A204.1 (cell line): ENCODE measurements around the gene BRD4.

Source experiments
- FAIRE-seq: peaks from 2 replicates; lab custom pipeline; 2012; peaks lifted over from hg19 to GRCh38; lab: Jason Lieb, UNC

Gene BRD4

DNA sequence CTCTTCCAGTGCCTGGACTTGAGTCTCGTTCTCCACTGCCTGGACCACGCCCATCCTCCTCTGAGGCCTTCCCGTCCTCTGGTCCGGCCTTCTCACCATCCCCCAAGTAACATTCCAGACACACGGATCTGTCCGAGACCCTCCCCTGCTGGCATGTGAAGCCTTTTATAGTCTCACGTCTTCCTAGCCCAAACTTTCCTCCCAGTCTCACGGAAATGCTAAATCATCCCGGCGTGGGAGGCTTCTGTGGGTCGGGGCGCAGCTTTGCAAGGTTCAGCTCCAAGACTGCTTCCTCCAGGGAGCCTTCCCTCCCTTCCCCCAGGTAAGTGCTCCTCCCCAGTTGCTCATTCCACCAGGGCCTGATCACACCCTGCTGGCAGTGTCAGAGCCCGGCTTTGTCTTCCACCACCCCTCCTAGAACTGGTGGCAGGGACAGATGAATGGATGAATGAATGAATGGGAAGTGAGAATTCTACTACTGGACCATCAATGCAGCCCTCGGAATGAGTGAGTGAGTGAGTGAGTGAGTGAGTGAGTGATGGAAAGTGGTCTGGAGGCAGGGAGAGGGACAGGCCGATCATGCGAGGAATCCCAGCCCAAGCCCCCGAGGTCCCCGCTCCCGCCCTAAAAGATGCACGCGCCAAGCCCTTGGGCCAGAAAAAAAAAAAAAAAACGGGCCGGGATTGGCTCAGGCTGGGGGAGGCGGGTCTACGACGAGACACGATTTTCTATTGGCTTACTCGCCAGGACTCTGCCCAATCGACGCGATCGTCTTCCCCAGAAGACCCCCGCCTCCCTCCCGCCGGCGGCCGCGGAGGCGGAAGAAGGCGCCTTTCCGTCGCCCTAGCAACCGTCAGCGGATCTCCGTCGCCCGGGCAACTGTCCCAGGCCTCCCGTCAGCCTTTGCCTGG is 109.3 kb downstream of the BRD4 start:
- peak; percentile 99 for FAIRE-seq

DNA sequence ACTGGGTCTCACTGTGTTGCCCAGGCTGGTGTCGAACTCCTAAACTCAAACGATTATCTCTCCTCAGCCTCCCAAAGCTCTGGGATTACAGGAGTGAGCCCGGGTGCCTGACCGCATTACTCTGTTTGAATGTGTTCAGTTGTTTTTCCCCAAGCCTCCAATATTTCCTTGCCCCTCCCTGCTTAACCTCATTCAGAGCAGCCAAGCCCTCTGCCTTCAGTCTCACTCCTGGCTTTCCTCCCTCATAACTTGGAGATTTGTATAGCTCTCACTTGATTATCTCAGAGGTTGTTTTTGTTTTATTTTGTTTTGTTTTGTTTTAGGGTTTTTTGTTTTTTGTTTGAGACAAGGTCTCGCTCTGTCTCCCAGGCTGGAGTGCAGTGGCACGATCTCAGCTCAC is 111.5 kb downstream of the BRD4 start:
- FAIRE-seq, result no peak

DNA sequence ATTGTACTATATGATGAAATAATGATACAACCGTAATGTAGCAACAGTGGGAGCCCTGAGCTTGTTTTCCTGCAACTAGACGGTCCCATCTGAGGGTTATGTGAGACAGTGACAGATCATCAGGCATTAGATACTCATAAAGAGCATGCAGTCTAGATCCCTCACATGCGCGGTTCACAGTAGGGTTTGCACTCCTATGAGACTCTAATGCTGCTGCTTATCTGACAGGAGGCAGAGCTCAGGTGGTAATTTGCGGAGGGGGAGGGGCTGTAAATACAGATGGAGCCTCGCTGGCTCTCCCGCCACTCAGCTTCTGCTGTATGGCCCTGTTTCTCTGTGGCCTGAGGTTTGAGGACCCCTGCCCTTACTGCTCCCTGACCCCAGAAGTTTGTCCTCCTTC is 113.8 kb downstream of the BRD4 start:
- FAIRE-seq, result no peak

DNA sequence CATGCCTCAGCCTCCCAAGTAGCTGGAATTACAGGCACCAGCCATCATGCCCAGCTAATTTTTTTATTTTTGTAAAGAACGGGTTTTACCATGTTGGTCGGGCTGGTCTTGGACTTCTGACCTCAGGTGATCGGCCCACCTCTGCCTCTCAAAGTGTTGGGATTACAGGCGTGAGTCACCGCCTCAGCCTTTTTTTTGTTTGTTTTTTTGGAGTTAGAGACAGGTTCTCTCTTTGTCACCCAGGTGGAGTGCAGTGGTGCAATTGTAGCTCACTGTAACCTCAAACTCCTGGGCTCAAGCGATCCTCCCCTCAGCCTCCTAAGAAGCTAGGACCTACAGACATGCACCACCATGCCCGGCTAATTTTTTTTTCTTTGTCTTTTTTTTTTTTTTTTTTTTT is 116.0 kb downstream of the BRD4 start:
- FAIRE-seq, result no peak

DNA sequence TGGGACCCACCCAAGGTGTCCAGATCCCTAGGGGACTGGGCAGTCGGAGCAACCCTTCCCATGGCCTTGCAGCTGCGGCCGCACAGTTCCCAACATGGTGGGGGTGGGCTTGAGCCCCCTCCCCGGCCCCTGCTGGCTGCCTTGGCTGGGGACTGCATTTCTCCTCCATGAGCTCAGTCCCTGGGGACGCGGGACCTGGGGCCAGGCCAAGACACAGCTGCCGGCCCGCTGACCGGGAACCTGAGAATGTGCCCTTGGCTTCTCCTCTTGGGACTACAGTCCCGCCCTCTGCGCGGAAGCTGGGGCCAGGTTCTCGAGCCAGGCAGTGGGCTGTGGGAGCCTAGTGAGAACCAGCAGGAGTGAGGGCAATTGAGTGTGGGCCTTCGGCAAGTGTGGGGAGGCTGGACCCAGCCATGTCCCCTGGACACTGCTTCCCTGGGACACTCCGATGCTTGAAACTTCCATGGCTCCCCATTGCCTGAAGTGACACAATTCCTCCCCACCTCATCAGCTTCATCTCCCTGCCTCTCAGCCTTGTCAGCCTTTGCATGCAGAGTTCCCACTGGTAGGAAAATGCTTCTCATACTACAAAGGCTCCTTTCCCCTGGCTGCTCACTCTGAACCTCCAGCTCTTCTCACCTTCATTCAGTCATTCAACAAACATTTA is 118.5 kb downstream of the BRD4 start:
- no peak for FAIRE-seq

DNA sequence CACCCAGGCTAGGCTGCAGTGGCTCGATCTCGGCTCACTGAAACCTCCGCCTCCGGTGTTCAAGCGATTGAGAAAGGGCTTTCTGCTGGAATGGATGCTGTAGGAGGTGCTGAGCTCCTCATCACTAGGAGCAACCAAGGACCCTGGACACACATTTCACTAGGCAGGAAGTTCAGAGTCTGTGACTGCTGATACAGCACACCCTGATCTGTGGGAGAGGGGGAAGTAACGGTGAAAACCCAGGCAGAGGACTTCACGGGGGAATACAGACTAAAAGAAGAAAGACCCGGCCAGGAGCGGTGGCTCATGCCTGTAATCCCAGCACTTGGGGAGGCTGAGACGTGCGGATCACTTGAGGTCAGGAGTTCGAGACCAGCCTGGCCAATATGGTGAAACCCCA is 119.6 kb downstream of the BRD4 start:
- no peak for FAIRE-seq

DNA sequence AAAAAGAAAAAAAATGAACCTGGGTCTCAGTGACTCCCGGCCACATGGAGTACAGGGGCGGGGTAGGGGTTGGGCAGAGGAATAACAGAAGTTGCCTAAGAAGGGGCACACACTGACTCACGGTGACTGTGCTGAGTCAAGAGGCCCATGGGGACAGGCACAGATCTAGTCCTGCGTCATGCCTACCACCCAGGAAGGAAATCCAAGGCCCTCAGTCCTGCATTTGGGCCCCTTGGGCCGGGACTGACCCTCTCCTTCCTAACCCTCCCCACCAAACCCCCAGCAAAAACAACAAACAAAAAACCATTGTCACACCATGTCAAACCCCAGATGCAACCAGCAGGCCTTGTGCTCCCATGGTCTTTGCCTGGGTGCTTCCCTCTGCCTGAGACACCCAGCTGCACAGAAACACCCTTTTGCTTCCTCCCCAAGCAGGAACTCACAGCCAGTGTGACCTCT is 122.0 kb downstream of the BRD4 start:
- no peak for FAIRE-seq

DNA sequence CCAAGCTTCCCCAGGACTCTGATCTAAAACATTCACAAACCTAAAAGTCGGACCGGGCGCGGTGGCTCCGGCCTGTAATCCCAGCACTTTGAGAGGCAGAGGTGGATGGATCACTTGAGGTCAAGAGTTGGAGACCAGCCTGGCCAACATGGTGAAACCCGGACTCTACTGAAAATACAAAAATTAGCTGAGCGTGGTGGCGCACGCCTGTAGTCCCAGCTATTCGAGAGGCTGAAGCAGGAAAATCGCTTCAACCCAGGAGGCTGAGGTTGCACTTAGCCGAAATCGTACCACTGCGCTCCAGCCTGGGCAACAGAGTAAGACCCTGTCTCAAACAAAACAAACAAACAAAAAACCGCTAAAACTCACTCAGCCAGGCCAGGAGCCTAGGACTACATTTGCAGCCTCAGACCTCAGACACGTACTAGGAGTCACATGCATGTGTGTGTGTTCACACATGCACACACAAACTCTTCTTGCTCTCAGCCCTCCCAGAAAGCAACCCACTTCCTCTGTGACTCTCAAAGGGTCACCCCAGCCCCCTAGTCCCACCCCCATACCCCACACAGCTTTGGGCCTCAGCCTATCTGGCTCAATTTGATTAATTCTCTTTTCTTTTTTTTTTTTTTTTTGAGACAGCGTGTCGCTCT is 130.8 kb downstream of the BRD4 start:
- FAIRE-seq, result no peak

DNA sequence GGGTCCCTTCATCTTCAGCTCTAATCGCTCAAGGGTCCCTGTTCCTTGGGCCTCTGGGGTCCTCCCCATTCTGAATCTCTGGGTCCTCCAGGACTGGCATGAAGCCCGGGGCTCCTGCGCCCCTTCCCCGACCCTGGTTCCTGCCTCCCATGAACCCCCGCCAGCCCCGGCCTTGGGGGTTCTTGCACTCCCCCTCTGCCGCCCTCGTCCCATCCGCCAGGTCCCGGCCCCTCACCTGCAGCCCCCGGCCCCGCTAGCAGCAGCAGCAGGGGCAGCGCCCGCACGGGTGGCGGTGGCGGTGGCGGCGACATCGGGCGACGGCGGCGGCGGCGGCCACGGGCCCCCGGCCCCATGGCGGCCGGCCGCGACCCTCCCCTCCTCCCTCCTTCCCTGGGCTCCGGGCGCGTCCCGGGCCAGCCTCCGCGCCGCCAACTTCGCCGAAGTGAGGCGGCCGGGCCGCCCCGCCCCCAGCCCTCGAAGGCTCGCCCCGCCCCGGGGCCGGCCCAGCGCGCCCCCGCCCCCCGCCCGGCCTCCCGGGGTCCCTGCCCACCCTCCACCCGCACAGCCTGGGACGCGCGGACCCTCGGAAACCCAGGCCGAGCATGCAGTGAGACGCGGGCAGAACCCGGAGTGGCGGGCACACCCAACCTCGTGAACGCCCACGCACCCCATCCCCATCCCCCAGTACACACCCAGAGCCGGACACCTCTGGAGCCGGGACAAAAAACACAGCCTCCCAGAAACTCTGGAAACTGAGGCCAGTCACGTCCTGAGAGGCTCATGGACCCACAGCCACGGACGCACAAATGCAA is 131.6 kb downstream of the BRD4 start, which contains the start of gene NOTCH3:
Gene NOTCH3, minus strand, starts transcription at position 443 of the 812 bp plus-strand sequence. Its CDS starts 90 bp downstream, at position 353.
- FAIRE-seq, result no peak

DNA sequence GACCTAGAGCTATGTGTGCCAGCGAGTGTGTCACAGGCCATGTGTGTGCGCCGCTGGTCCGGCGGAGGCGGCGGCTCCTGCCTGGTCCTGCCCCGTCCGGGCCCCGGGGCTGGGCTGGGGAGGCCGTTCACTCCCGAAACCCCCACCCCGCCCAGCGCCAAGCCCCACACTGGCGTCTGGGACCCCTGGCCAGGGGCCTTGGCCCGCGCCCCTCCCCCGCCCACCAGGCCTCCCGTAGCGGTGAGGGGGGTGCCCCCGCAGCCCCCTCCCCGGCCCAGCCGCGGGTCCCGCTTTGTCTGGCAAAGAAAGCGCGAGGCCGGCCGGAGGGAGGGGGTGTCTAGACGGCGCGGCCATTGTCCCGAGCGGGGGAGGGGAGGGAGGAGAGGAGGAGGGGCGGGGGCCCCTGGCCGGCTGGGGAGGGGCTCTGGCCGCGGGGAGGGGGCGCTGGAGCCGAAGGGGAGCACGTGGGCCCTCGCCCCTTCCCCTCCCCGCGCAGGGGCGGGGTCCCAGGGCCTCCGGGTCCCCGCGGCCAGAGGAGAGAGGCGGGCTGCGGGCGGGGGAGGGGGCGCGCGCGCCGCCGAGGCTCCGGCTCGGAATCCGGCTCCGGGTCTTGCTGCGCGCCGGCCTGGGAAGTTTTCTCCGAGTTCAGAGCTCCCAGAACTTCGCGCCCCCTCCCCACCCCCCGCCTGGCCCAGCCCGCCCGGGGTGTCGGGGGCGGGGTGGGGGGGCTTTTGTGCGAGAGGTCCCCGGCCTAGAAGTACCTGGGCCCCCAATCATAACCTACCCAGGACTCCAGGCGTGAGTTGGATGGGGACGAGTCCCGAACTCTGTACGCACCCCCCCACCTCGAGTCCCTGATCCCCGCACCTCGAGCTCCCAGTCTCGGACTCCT is 132.4 kb downstream of the BRD4 start:
- no peak for FAIRE-seq

DNA sequence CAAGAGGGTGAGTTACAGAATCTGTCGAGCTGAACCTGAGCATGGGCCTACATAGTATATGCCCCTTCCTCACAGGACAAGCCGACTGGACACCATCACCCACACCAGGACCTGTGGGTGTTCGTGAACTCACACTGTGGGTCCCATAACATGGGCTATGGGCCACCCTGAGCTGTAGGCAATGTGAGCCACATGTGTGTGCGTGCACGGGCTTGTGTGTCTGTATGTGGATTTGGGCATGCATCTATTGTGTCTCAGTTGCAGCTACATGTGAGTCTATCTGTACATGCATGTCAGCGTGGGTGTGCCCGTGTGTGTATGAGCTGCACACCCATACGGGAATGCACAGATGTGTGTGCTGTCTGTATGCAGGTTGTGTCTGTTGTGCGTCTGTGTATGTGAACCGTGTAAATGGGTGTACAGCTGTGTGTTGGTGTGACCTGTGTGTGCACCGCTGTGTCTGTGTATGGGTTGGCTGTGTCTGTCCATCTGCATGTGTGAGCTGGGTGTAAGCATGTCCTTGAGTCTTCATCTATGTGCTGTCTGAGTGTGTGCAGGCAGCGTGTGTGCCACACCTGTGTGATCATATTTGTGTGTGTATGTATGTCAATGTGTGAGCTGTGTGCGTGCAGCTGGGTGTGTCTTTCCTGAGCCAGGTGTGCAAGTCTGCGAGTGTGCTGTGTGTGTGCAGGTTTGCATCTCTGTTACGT is 133.2 kb downstream of the BRD4 start:
- no peak for FAIRE-seq

DNA sequence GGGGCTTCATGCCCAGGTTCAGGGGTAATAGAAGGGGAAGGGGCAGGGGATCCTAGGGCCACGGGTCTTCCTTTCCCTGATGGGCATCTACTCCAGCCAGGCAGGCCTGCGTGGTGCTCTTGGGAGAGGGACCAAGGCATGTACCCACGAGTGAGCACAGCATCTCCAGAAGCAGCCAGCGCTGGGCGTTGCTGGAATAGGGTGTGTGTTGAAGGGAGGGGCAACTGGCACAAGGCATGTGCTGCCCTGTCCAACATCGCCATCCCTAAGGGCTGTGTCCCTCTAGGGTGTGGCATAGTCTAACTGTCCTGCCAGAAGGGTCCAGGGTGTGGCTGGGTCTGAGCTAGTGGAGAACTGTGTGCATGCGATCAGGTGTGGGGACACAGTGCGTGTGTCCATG is 134.4 kb downstream of the BRD4 start:
- FAIRE-seq, result no peak

DNA sequence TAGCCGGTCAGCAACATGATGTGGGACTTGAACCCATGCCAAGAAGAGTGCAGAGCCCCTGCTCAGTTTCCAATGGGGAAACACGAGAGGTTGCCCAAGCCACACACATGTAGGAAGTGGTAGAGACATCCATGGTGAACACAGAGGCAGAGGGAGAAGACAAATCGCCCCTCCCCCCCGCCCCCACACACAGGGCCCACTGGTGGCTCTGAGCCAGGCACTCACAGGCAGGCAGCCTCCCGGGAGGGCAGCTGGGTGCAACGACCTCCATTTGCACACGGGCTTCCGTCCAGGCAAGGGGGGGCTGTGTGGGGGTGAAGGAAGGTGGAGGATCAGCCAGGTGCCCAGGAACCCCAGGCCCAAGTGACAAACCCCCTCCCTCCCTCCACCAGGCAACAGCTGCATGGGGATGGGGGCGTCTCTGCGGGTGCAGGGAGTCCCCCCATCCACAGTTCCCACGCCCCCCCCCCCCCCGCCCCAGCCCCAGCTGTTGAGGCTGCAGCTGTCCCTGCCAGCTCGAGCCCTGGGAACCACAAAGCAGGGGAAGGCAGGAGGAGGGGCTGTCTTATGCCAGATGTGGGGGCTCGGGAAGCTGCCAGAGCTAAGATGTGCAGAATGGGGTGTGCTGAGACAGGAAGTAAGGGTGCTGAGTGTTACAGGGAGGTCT is 134.9 kb downstream of the BRD4 start:
- no peak for FAIRE-seq

DNA sequence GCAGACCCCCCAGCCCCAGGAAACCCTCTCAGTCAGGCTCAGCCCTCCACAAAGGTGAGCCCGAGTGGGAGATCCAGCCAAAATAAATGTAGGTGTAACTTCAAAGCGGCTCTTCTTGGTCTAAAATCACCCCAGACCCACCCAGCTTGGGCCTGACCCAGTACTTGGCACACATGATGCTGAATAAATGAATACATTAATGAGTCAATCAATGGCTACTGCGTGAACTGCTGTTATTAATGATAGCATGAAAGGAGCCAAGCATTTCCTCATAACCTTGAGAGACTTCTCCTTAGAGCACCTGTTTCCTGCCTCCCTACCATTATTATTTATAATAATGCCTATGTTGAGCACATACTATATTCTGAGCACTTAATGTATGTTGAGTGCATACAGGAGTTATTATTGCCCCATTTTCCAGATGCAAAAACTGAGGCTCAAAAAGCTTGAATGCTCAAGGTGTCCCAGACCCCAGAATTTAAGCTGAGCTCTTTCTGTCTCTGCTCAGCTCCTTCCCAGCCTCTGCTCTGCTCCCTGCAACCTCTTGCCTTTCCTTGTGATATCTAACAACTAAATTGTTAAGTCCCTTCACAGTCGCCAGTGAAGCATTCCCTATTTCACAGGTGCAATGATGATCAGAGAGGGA is 135.9 kb downstream of the BRD4 start:
- no peak for FAIRE-seq

DNA sequence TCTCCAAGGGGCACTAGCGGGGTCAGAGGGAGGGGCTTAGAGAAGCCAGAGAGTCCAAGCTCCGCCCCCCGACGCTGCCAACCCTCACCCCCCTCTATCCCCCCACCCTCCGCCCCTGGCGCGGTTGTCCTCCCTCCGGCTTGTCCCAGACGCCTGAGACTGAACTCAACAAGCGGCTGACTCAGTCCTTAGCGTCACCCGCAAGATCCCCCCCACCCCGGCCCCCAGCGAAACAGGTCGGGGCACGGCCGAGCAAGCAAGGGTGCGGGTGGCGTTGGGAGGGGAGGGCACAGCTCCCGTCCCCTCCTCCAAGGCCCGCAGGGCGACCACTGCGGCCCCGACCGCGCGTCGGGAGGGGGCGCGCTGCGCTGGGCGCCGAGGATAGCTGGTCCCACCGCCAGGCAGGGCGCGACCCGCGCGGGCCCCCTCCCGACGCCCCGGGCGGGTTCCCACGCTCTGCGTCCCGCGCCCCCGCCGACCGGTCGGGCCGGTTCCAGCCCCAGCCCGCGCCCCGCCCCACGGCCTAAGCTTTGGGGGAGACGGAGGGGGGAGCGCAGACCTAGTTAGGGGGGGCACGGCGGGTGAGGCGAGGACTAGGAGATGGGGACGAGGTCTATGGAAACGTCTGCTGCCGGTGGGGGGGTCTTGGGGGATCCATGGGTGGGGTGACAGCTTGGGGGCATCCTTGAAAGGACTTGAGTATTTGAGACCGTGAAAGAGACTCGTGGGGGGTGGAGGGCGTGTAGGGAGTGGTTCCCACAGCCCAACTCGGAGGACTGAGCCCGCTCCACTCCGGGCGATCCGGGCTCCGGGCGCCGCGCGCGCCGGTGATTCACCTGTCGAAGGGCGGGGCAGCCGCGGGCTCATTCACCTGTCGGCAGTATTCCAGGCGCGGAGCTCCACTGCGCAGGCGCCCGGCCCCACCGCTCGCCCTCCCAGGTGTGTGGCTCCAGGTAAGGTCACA is 136.7 kb downstream of the BRD4 start:
- no peak for FAIRE-seq

DNA sequence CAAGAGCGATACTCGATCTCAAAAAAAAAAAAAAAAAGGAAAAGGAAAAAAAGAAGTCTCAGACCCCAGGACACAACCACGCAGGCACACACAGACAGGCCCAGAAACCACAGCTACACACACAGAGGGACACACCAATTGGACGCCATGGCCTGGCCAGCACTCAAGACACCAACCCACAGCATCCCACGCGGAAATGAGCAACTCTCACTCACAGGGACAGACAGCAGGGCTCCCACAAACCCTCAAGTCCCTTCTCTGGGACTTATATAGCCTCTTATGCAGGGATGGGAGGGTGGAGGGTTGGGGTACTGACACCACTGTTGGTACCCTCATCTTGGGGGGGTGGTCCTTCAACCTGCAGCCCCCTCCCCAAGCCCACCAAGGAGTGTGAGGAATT is 137.4 kb downstream of the BRD4 start:
- no peak for FAIRE-seq

DNA sequence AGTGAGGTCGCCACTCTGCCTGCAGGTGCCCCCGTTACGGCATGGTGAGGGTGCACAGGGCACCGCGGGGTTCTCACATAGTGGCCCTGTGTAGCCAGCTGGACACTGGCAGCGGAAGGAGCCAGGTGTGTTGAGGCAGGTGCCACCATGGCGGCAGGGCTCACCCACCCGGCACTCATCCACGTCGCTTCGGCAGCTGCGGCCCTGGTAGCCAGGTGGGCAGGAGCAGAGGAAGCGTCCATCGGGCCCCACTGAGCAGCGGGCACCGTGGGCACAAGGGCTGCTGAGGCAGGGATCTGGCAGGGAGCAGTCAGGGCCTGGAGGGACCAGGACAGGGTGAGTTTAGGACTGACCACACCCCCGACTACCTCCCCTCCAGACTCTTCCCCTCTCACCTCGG is 140.4 kb downstream of the BRD4 start:
- no peak for FAIRE-seq

DNA sequence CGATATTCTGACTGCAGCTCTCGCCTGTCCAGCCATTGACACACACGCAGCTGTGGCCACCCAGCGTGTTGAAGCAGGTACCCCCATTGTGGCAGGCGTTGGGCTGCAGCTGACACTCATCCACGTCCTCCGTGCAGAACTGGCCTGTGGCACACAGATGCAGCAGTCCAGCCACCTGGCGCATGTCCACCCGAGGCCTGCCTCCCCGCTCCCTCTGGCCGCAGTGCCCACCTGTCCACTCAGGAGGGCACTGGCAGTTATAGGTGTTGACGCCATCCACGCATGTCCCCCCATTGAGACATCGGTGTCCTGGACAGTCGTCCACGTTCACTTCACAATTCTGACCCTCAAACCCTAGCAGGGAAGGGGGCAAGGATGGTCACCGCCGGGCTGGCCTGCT is 140.8 kb downstream of the BRD4 start:
- no peak for FAIRE-seq
